Thyroid gland (tissue), 4 donors: ENCODE results near the gene PDLIM1.

Source experiments
- POLR2A ChIP-seq, 2 donors: fragments of 450-650 bp; IDR thresholded peaks; one replicate each; pipeline ENCODE4 v1.6.1; 2017; ENCODE audit warnings: antibody characterized with exemption in 2 of 2, mild to moderate bottlenecking in 2 of 2, moderate library complexity in 1 of 2
- TF ChIP-seq, protein P1 (sequence below), 6 experiments: fragments of 200-600 bp in 3 of 6; fragments of 450-650 bp in 3 of 6; sonication (generic) in 3 of 6; IDR thresholded peaks; one replicate each; pipeline ENCODE4 v1.5.1; 2016 to 2019; ENCODE audit warnings: antibody characterized with exemption in 6 of 6, mild to moderate bottlenecking in 2 of 6, inconsistent platforms in 1 of 6, moderate library complexity in 1 of 6

DNA sequence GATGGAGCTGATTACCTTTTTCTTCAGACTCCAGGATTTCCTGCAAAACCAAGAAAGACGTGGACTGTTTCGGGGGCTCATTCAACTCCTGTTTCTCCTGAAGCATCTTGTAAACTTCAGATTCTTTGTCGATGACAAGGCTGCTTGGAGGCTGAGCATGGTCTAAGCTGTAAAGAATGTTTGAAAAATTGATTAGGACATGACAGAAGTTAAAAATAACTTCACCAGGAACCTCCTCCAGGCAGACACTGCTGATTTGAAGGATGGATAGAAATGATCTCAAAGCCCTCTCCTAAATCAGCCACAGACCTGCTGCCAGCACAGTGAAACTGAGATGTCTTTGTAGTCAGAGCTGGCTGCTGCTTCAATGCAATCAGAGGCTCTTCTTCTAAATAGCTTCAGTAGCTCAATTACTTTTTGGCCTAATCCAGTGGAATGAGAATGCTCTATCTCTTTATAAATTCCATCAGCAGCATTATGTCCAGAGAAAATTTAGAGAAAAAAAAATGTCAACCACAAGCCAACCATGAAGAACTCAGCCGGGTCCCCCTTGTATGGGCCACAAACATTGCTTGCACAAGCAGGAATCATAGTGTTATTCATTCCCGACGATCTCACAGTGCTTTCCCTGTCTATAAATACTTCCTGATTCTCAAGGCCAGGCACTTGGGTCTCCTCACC, 43.5 kb downstream of the PDLIM1 start:
- TF ChIP-seq, protein P1, sequence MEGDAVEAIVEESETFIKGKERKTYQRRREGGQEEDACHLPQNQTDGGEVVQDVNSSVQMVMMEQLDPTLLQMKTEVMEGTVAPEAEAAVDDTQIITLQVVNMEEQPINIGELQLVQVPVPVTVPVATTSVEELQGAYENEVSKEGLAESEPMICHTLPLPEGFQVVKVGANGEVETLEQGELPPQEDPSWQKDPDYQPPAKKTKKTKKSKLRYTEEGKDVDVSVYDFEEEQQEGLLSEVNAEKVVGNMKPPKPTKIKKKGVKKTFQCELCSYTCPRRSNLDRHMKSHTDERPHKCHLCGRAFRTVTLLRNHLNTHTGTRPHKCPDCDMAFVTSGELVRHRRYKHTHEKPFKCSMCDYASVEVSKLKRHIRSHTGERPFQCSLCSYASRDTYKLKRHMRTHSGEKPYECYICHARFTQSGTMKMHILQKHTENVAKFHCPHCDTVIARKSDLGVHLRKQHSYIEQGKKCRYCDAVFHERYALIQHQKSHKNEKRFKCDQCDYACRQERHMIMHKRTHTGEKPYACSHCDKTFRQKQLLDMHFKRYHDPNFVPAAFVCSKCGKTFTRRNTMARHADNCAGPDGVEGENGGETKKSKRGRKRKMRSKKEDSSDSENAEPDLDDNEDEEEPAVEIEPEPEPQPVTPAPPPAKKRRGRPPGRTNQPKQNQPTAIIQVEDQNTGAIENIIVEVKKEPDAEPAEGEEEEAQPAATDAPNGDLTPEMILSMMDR (IDR thresholded peaks at IDR 0.05) = no peak
- no peak for TF ChIP-seq POLR2A (IDR thresholded peaks at IDR 0.05)
